Spinal cord (tissue), 10 donors: Measurements from ENCODE around the gene SLC35D2. TPM values are rescaled to one million over a fixed set of nuclear protein-coding genes. Genes with fewer than 3 reads are reported as not detected.
"Not testable (repeated sequence)": the region's sequence is repeated elsewhere in the genome, so short reads cannot be mapped to it uniquely, and the experiment has no call there.

Source experiments
- DNase-seq, 6 donors: peaks; one replicate each; pipeline versions ENCODE4 v3.0.0 to v3.0.0-alpha.2; 2013 to 2015; ENCODE audit warnings: low spot score in 6 of 6, low read depth in 4 of 6
- H3K27ac ChIP-seq: one replicate; pipeline ENCODE4 v1.5.1; 2013; ENCODE audit warnings: low read depth, low read length, control low read depth
- H3K27me3 ChIP-seq: one replicate; pipeline ENCODE4 v1.6.1; 2013; ENCODE audit warnings: low read length; ENCODE audit not compliant: control insufficient read depth, insufficient read depth
- H3K36me3 ChIP-seq: one replicate; pipeline ENCODE4 v1.6.1; 2013; ENCODE audit warnings: low read length; ENCODE audit not compliant: control insufficient read depth, insufficient read depth
- H3K4me1 ChIP-seq: one replicate; pipeline ENCODE4 v1.6.1; 2013; ENCODE audit warnings: low read length; ENCODE audit not compliant: control insufficient read depth, insufficient read depth
- H3K4me3 ChIP-seq: one replicate; pipeline ENCODE4 v1.5.1; 2013; ENCODE audit warnings: low read depth, low read length, control low read depth
- H3K9me3 ChIP-seq: one replicate; pipeline ENCODE4 v1.6.1; 2013; ENCODE audit warnings: low read length; ENCODE audit not compliant: control insufficient read depth, insufficient read depth
- WGBS: methylation state at CpG from one replicate; pipeline ENCODE4 v1.1.5; 2013; ENCODE audit warnings: missing lambda C conversion rate; ENCODE audit not compliant: insufficient coverage; 5-methylcytosine and 5-hydroxymethylcytosine counted together
- polyA plus RNA-seq, 2 donors: library from polyadenylated mRNA; unstranded; fragments of 120-200 nt; gene quantifications; one replicate each; pipeline ENCODE4 v1.2.1, GENCODE V29; 2013; ENCODE audit not compliant: insufficient read length in 2 of 2
- total RNA-seq, 2 donors: library from RNA; depleted of rRNA in 1 of 2; stranded (reverse); fragments of 120-200 nt in 1 of 2; fragments of >200 nt in 1 of 2; gene quantifications; one replicate each; pipeline versions ENCODE4 v1.2.3 to v1.2.4, GENCODE V29; 2013 to 2014
- donor health status: healthy.

The SLC35D2 gene
- total and polyA plus RNA-seq, 4 donors: 8.4 to 17.8 (median 10.9) TPM

- H3K4me3 ChIP-seq: no peak overlapping the region
- no peaks in the 10 kb centered on the region for H3K9me3 ChIP-seq
- no peaks in the 10 kb centered on the region for H3K4me1 ChIP-seq
- H3K27ac ChIP-seq: no peak overlapping the region
- no peaks in the 10 kb centered on the region for H3K27me3 ChIP-seq
- no peaks in the 10 kb centered on the region for H3K36me3 ChIP-seq
- 93% methylated on average over 3 of the region's 9 CpGs for WGBS
- DNase-seq: no peak
Measured at GRCh38 chr9:96363175-96363967, 20.1 kb downstream of the SLC35D2 start.

DNA sequence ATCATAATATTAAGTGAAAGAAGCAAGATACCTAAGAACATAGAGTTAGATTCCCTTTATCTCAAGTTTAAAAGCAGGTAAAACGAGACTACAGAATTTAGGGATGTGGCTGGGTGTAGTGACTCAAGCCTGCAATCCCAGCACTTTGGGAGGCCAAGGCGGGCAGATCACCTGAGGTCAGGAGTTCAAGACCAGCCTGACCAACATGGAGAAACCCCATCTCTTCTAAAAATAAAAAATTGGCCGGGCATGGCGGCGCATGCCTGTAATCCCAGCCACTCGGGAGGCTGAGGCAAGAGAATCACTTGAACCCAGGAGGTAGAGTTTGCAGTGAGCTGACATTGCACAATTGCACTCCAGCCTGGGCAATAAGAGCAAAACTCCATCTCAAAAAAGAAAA is 21.4 kb downstream of the SLC35D2 start:
- H3K9me3 ChIP-seq, DNase-seq, H3K36me3 ChIP-seq, H3K4me3 ChIP-seq, H3K27me3 ChIP-seq, H3K4me1 ChIP-seq, H3K27ac ChIP-seq: not testable (repeated sequence)
- WGBS: 83% methylated on average over 1 of the region's 6 CpGs

DNA sequence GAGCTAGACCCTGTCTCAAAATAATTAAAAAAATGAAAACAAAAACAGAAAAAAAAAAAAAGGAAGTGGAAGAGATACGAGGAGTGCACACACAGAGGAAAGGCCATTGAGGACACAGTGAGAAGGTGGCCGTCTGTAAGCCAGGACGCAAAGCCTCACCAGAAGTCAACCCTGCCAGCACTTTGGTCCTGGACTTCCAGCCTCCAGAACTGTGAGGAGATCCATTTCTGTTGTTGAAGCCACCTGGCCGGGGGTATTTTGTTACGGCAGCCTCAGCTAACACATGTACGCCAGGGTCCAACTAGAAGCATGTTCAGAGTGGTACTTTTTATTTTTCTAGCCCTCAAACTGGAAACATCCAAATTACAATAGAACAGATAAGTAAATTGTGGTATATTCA is 21.8 kb downstream of the SLC35D2 start:
- WGBS: 91% methylated on average over 3 of the region's 6 CpGs
- H3K27me3 ChIP-seq: no peaks in the 10 kb centered on the region
- H3K36me3 ChIP-seq: no peaks in the 10 kb centered on the region
- no peaks in the 10 kb centered on the region for H3K9me3 ChIP-seq
- no peak overlapping the region for H3K27ac ChIP-seq
- H3K4me3 ChIP-seq: no peak overlapping the region
- no peaks in the 10 kb centered on the region for H3K4me1 ChIP-seq
- DNase-seq: no peak

DNA sequence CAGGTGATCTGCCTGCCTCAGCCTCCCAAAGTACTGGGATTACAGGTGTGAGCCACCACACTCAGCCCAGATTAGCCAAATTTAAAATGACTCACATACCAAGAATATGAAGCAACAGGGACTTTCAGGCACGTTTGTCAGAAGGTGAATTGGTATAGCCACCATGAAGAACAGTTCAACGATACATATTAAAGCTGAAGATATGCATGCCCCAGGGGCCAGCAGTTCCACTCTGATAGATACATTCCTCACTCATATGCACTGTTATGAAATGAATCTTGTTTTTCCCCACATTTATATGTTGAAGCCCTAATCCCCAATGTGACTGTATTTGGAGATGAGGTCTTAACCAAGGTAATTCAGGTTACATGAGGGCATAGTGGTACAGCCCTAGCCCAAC is 22.5 kb downstream of the SLC35D2 start:
- no peak overlapping the region for H3K4me3 ChIP-seq
- no peaks in the 10 kb centered on the region for H3K4me1 ChIP-seq
- H3K27me3 ChIP-seq: no peaks in the 10 kb centered on the region
- no peaks in the 10 kb centered on the region for H3K36me3 ChIP-seq
- no peaks in the 10 kb centered on the region for H3K9me3 ChIP-seq
- H3K27ac ChIP-seq: no peak overlapping the region
- no peak for DNase-seq
- WGBS: 100% methylated on average over 2 of the region's 2 CpGs

DNA sequence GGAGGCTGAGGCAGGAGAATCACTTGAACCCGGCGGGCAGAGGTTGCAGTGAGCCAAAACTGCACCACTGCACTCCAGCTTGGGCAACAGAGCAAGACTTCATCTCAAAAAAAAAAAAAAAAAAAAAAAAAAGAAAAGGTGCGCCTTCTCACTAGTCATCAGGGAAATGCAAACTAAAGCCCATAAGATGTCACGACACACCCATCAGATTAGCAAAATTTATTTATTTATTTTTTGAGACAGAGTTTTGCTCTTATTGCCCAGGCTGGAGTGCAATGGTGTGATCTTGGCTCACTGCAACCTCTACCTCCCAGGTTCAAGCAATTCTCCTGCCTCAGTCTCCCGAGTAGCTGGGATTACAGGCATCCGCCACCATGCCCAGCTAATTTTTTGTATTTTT is 23.0 kb downstream of the SLC35D2 start:
- H3K27me3 ChIP-seq, H3K27ac ChIP-seq, H3K36me3 ChIP-seq, DNase-seq, H3K4me3 ChIP-seq, H3K9me3 ChIP-seq, H3K4me1 ChIP-seq: not testable (repeated sequence)
- 100% methylated on average over 1 of the region's 6 CpGs for WGBS

GRCh38 chr9:96350866-96351265 is 32.6 kb downstream of the SLC35D2 start:
- Histone ChIP-seq H3K4me3 (no peak overlapping the region), H3K27ac (no peak overlapping the region), H3K27me3 (no peaks in the 10 kb centered on the region), H3K9me3 (peaks cover 2% of the 10 kb centered on the region), H3K36me3 (no peaks in the 10 kb centered on the region), H3K4me1 (no peaks in the 10 kb centered on the region)
- WGBS: no CpG with 5 or more reads among the region's 1 CpG
- peak in 1 of 6 donors; percentile 29 for DNase-seq

DNA sequence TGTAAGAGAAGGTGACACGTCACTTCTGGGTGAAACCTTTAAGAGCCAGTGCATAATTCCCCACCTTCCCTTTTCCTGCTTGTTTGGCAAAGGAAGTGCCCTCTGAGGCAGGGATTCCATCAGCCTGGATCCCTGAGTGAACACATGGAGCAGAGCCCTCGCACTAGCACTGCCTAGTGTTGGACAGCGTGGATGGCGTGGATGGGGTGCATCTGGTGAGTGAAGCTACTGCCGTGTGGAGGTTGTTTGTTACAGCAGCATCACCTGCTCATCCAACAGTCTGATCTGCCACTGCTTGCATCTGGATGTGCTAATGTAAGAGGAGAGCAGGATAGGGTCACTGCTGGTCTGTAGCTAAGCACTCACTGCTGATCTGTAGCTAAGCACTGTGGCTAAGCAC is 35.2 kb downstream of the SLC35D2 start:
- H3K27ac ChIP-seq: no peak overlapping the region
- 100% methylated on average over 4 of the region's 5 CpGs for WGBS

DNA sequence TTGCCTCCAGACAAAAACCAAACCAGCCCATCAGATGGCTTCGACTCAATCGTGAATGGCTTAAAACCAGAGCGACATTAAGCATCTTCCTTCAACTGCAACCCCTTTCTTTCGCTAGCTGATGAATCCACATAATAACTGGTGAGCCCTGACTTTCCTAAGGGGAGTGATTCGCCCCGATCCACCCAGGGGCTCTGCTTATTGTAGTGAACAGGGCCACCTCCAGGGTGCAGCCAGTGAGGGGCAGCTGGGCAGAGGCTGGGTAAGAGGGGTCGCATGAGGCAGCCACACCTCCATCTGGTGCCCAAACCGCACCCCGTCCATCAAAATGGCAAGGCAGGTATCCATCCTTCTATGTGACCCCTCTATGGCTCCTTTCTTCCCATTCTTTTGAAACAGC is 38.0 kb downstream of the SLC35D2 start:
- DNase-seq: no peak
- no peaks in the 10 kb centered on the region for H3K27me3 ChIP-seq
- H3K4me3 ChIP-seq: no peak overlapping the region
- no peaks in the 10 kb centered on the region for H3K36me3 ChIP-seq
- no peak overlapping the region for H3K27ac ChIP-seq
- no peaks in the 10 kb centered on the region for H3K9me3 ChIP-seq
- H3K4me1 ChIP-seq: peaks cover 3% of the 10 kb centered on the region
- WGBS: 56% methylated on average over 4 of the region's 9 CpGs

More for the DNA sequence above, 35.2 kb downstream of the SLC35D2 start:
- DNase-seq: no peak
- Histone ChIP-seq H3K27me3 (no peaks in the 10 kb centered on the region), H3K9me3 (peaks cover 2% of the 10 kb centered on the region), H3K4me3 (no peak overlapping the region), H3K36me3 (no peaks in the 10 kb centered on the region), H3K4me1 (no peaks in the 10 kb centered on the region)

- H3K4me1 ChIP-seq: peaks cover 3% of the 10 kb centered on the region
- H3K9me3 ChIP-seq: no peaks in the 10 kb centered on the region
- H3K27me3 ChIP-seq: no peaks in the 10 kb centered on the region
- no peak overlapping the region for H3K27ac ChIP-seq
- WGBS: no CpG with 5 or more reads among the region's 6 CpGs
- no peaks in the 10 kb centered on the region for H3K36me3 ChIP-seq
- H3K4me3 ChIP-seq: no peak overlapping the region
- DNase-seq: peak in 2 of 6 donors; percentile 36 to 40
Measured at GRCh38 chr9:96344458-96345180, 38.9 kb downstream of the SLC35D2 start.
